GM12801 (cell line): ENCODE results near the gene CLEC16A.

Experiments
- TF ChIP-seq, protein P1 (sequence below): IDR thresholded peaks from one replicate; pipeline ENCODE4 v1.5.1; 2011; ENCODE audit warnings: control low read depth; ENCODE audit not compliant: insufficient read length; ENCODE audit errors: extremely low read depth

Gene CLEC16A

DNA sequence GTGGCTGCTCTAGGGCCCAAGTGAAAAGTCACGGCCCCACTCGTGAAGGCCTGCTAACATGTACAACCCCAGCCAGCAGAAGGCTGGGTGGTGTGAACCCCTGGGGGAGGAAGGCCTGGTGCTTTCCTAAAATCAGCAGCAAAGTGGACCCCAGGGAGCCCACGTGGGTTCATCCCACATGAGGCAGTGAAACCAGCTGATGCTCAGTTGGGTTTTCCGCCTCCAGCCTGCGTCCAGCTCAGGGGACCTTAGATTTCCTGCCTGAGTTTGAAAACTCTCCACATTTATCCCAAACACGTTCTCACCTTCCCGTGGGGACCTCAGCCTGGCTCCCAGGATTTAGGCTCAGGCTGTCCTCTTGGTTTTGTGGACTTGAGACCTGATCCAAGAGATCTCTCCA lies 225.8 kb downstream of the CLEC16A start:
- TF ChIP-seq, protein P1, sequence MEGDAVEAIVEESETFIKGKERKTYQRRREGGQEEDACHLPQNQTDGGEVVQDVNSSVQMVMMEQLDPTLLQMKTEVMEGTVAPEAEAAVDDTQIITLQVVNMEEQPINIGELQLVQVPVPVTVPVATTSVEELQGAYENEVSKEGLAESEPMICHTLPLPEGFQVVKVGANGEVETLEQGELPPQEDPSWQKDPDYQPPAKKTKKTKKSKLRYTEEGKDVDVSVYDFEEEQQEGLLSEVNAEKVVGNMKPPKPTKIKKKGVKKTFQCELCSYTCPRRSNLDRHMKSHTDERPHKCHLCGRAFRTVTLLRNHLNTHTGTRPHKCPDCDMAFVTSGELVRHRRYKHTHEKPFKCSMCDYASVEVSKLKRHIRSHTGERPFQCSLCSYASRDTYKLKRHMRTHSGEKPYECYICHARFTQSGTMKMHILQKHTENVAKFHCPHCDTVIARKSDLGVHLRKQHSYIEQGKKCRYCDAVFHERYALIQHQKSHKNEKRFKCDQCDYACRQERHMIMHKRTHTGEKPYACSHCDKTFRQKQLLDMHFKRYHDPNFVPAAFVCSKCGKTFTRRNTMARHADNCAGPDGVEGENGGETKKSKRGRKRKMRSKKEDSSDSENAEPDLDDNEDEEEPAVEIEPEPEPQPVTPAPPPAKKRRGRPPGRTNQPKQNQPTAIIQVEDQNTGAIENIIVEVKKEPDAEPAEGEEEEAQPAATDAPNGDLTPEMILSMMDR, result no peak

DNA sequence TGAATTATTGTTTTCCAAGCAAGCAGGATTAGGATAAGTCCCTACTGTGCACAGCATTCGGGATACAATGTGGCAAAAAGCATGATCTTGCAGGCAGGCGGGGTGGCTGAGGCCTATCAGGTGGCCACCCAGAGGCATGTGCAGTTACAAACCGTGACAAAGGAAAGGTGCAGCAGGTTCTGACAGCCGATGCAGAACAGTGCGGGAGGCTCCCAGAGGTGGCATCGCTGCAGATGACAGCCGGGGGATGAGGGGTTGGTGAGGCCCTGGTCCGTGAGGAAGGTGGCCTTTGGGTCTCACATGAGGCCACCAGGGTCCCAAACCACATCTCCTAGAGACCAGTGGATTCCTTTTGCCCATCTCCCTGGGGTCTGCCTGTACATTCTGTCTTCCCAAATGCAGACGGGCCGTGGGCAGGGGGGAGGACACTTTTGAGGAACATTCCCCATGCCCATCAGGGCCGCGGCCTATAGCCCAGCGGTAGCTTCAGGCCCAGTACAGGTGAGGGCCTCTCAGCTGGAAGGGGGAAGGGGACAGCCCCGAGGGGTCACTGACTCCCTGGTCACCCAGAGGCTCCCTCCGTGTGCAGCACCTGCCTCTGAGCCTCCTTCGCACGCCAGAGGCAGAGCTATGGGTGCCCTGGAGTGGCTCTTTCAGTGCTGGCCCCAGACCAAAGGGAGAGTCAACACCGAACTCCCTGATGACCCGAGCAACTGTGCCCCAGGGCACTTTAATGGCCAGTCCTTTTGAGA lies 226.5 kb downstream of the CLEC16A start:
- TF ChIP-seq, protein P1, result no peak

DNA sequence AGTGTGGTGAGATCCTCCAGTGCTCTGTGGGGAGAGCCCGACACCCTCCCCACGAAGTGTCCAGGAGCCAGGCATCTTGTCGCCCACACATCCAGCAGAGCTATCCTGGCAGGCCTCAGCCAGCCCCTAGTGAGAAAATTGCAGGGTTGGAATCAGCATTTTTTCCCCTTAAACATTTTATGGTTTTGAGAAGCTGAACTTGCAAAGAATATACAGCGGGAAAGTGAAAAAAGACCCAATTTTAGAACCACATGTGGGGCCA lies 227.0 kb downstream of the CLEC16A start:
- TF ChIP-seq, protein P1, result no peak

DNA sequence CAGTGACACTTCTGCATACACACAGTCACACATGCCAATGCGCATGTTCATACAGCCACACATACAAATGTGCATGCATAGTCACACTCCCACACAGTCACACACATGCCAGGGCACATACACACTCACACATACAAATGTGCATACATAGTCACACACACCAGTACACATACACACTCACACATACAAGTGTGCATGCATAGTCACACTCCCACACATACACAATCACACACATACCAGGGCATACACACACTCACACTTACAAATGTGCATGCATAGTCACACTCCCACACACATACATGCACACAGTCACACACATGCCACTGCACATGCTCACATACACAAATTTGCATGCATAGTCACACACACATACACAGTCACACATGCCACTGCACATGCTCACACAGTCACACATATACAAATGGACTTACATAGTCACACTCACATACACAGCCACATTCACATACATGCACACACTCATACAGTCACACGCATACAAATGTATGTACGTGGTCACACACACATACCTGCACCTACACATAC lies 227.5 kb downstream of the CLEC16A start:
- TF ChIP-seq, protein P1, result no peak

DNA sequence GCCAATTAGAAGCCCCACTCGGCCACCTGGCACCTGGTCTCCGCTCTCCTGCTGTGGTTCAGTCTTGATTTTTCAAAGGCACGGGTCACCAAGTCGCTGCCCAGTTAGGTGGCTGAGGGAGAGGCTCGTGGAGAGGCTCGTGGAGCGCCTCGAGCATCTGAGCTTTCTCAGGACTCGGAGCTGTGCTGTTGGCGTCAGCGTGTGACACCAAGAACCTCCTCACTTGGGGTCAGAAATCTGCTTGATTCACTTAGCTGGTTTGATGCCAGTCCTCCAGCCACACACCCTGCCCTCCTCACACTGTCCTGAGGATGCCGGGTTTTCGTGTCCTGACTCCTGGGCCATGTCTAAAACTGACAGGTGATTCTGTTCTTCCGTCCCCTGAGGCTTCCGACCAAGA lies 229.1 kb downstream of the CLEC16A start:
- TF ChIP-seq, protein P1, result no peak

DNA sequence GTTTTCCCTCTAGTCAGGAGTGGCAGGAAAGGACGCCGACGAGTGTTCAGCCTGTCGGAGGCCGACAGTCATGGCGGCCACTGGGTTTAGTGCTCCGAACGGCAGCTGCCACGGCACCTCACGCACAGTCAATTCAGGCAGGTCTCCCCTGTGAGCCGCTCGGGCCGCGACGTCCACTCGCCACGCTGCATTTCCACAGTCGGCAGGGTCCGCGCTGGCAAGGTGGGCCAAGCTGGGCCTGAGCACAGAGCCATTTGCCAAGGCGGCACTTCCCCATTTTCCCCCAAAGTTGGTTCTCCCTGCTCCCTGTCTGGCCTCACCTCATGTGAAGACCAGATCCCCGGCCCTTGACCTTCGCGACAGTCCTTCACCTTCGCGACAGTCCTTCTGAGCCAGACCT lies 229.8 kb downstream of the CLEC16A start:
- TF ChIP-seq, protein P1, result no peak

DNA sequence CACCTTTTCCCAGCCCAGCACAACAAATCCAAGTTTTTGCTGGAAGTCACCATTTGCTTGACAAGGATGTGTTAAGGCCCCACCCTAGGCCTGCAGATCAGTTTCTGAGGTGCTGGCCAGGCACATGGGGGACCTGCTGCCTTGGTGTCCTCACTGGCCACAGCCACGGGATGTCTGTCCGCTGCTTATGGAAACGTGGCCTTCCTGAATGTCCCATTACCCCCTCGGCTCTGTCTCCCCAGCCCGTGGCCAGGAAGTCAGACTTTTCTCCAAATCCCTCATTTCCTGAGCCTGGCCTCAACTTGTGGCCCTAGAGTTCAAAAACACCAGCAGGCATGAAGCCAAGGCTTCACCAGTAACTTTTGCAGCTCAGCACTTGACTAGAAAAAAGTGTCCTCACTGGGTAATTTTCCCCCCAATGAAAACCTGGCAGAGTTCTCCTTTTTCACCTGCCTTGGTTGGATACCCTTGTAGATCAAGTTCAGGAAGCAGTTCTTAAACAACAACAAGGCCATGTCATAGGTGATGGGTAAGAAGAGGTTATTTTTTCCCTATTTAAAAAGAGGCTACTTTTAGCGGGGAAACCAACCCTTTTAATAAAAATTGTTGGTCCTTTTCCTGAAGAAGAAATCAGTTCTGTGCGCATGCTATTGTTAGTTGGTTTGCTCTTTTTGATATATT lies 230.9 kb downstream of the CLEC16A start:
- TF ChIP-seq, protein P1, result no peak
